SH-SY5Y (cell line): ENCODE results near the gene CCDC102B.

Experiments
- GATA2 ChIP-seq: IDR thresholded peaks from 2 replicates; pipeline ENCODE4 v1.6.1; 2011; ENCODE audit warnings: mild to moderate bottlenecking, low read depth, low read length
- GATA3 ChIP-seq: IDR thresholded peaks from 2 replicates; pipeline ENCODE4 v1.6.1; 2011; ENCODE audit warnings: low read depth, mild to moderate bottlenecking, low read length, moderate library complexity

DNA sequence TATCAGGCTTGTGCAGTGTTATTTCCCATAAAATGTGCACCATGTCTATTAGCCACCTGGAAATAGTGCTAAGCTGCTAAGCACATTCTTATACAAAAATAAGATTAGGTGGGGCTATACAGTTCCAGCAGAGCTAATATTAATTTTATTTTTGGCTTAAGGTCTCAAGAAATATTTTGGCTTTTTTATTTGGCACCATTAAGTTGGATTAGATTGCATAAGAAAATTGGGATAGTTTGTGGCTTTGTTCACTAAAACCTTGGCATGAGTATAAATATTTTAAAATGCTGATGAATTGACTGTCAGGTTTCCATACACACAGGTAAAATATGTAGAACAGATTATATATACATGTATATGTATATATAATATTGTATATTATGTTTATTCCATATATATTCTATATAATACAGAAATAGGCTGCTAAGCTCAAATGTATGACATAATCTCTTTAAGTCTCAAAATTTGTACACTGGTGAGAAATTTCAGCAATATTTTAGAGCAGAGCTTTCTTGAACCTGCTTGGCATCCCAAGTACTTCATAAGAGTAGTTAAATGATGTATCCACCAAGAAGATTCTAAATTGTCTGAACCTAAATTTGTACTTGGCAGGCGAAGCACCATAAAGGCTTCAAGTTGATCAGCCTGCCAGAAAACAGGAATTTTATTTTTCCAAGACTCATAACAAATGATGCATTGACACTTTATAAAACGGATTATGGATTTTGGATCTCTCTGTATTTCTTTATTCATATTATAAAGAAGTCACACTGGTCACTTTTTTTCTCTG, 32.6 kb downstream of the CCDC102B start:
- TF ChIP-seq GATA3 (no peak), GATA2 (no peak)
